Cardiac muscle cell (in vitro differentiated cells and primary cell): ENCODE data around the gene CSNK1A1. TPM values are rescaled to one million over a fixed set of nuclear protein-coding genes. Genes with fewer than 3 reads are reported as not detected.

ENCODE experiments used
- DNase-seq, 2 donors: peaks; one replicate each; pipeline versions ENCODE4 v3.0.0 to v3.0.0-alpha.2; 2010 to 2017; ENCODE audit warnings: low read depth in 1 of 2, low spot score in 1 of 2
- H3K27ac ChIP-seq: fragments of 200-600 bp; sonication (generic); 2 replicates; pipeline ENCODE4 v1.5.1; 2016
- H3K27me3 ChIP-seq: fragments of 200-600 bp; sonication (generic); 2 replicates; pipeline ENCODE4 v1.6.0; 2016; ENCODE audit warnings: control low read depth
- H3K36me3 ChIP-seq: fragments of 200-600 bp; sonication (generic); 2 replicates; pipeline ENCODE4 v1.5.1; 2016; ENCODE audit warnings: control low read depth
- H3K4me1 ChIP-seq: fragments of 200-600 bp; sonication (generic); 2 replicates; pipeline ENCODE4 v1.8.1; 2017; ENCODE audit warnings: low read depth, mild to moderate bottlenecking, mixed run types
- H3K4me3 ChIP-seq: fragments of 200-600 bp; sonication (generic); 2 replicates; pipeline ENCODE4 v1.5.1; 2016; ENCODE audit warnings: mild to moderate bottlenecking
- H3K9me3 ChIP-seq: fragments of 200-600 bp; sonication (generic); 2 replicates; pipeline ENCODE4 v1.5.1; 2017; ENCODE audit warnings: low read depth, mild to moderate bottlenecking, control low read depth
- polyA plus RNA-seq: library from polyadenylated mRNA; unstranded; fragments of >200 nt; fragmentation: Nextera tagmentation; extraction: Ambion mirVana; gene quantifications from 2 replicates; pipeline ENCODE4 v1.2.1, GENCODE V29; 2016
- total RNA-seq: library from RNA; depleted of rRNA; stranded (reverse); fragments of >200 nt; gene quantifications from 2 replicates; pipeline ENCODE4 v1.2.3, GENCODE V29; 2016
- TF ChIP-seq, protein P1 (sequence below): IDR thresholded peaks from 2 replicates; pipeline ENCODE4 v1.5.1; 2012; ENCODE audit warnings: low read depth, mild to moderate bottlenecking, low read length

The CSNK1A1 gene
- total and polyA plus RNA-seq, 2 experiments from 2014 or later: 161 to 286 TPM

DNA sequence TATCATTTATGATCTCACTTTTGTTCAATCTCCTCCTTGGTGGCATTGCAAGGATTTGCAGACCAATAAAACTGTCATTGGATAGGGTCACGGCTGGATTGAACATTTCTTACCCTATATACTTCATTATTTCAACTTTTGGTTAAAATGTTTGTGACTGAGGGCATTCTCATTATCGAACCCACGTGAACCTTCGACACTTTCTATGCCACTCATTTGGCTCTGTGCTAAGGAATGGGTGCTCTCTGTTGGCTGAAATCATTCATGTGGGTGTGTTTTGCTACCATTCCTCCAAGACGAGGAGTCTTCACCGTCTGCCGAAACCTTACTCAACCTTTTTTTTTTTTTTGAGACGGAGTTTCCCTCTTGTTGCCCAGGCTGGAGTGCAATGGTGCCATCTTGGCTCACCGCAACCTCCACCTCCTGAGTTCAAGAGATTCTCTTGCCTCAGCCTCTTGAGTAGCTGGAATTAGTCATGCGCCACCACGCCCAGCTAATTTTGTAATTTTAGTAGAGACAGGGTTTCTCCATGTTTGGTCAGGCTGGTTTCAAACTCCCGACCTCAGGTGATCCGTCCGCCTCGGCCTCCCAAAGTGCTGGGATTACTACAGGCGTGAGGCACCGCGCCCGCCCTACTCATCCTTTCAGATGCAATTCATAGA, 62.5 kb downstream of the CSNK1A1 start:
- Histone ChIP-seq H3K27me3 (no peaks in the 10 kb centered on the region), H3K27ac (no peak overlapping the region), H3K36me3 (peaks cover 4% of the 10 kb centered on the region), H3K4me1 (peaks cover 22% of the 10 kb centered on the region), H3K9me3 (no peaks in the 10 kb centered on the region), H3K4me3 (no peak overlapping the region)
- TF ChIP-seq, protein P1, sequence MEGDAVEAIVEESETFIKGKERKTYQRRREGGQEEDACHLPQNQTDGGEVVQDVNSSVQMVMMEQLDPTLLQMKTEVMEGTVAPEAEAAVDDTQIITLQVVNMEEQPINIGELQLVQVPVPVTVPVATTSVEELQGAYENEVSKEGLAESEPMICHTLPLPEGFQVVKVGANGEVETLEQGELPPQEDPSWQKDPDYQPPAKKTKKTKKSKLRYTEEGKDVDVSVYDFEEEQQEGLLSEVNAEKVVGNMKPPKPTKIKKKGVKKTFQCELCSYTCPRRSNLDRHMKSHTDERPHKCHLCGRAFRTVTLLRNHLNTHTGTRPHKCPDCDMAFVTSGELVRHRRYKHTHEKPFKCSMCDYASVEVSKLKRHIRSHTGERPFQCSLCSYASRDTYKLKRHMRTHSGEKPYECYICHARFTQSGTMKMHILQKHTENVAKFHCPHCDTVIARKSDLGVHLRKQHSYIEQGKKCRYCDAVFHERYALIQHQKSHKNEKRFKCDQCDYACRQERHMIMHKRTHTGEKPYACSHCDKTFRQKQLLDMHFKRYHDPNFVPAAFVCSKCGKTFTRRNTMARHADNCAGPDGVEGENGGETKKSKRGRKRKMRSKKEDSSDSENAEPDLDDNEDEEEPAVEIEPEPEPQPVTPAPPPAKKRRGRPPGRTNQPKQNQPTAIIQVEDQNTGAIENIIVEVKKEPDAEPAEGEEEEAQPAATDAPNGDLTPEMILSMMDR: no peak
- no peak for DNase-seq

DNA sequence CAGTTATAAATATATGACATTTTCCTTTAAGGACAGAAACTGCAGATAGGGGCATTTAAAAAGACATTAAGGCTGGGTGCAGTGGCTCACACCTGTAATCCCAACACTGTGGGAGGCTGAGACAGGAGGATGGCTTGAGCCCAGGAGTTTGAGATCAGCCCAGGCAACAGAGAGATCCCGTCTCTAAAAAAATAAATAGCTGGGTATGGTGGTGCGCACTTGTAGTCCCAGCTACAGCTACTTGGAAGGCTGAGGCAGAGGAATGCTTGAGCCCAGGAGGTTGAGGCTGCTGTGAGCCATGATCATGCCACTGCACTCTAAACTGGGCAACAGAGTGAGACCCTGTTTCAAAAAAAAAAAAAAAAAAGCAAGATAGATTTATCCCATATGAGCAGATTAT, 63.6 kb downstream of the CSNK1A1 start:
- no peak overlapping the region for H3K4me3 ChIP-seq
- TF ChIP-seq, protein P1: no peak
- no peaks in the 10 kb centered on the region for H3K27me3 ChIP-seq
- no peaks in the 10 kb centered on the region for H3K9me3 ChIP-seq
- peaks cover 22% of the 10 kb centered on the region for H3K4me1 ChIP-seq
- no peaks in the 10 kb centered on the region for H3K36me3 ChIP-seq
- DNase-seq: no peak
- no peak overlapping the region for H3K27ac ChIP-seq

DNA sequence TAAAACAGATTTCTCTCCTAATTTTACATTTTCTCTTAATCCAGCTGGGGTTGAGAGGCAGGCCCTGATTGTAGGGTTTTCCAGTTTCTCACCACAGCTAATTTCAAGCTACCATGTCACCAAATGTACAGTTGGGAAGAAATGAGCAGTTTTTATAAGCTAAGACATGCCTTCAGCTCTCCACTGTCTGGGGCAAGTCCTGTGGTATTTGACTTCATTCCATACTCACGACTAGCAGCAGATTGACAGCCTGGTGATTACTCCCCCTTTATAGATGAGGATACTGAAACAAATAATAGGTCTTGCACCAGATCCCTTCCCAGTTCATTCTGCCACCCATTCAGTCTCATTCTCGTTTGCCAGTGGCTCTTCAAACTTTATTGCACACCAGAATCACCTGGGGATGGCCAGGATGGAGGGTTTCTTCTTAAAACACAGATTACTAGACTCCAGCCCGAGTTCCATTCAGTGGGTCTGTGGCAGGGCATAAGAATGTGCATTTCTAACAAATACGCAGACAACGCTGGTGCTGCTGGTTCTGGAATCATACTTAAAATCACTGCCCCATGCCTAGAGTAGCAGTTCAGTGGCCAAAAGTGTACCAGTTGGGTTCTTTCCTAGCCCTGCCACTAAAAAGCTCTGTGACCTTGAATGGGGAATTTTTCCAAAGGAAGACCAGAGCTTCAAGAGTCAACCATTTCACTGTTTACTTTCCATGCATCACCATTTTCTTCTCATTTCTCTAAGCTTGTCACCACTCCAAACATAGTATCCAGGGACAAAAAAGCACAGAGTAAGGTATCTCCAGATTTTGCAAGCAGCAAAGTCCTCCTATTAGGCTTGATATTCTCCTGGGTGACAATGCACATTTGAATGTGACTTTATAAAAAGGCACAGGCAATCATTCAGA, 64.3 kb downstream of the CSNK1A1 start:
- Histone ChIP-seq H3K4me3 (no peak overlapping the region), H3K4me1 (peaks cover 22% of the 10 kb centered on the region), H3K36me3 (no peaks in the 10 kb centered on the region), H3K27me3 (no peaks in the 10 kb centered on the region), H3K27ac (peak overlapping the region; percentile 47), H3K9me3 (no peaks in the 10 kb centered on the region)
- TF ChIP-seq, protein P1: no peak
- peak in 1 of 2 donors; percentile 66 for DNase-seq

DNA sequence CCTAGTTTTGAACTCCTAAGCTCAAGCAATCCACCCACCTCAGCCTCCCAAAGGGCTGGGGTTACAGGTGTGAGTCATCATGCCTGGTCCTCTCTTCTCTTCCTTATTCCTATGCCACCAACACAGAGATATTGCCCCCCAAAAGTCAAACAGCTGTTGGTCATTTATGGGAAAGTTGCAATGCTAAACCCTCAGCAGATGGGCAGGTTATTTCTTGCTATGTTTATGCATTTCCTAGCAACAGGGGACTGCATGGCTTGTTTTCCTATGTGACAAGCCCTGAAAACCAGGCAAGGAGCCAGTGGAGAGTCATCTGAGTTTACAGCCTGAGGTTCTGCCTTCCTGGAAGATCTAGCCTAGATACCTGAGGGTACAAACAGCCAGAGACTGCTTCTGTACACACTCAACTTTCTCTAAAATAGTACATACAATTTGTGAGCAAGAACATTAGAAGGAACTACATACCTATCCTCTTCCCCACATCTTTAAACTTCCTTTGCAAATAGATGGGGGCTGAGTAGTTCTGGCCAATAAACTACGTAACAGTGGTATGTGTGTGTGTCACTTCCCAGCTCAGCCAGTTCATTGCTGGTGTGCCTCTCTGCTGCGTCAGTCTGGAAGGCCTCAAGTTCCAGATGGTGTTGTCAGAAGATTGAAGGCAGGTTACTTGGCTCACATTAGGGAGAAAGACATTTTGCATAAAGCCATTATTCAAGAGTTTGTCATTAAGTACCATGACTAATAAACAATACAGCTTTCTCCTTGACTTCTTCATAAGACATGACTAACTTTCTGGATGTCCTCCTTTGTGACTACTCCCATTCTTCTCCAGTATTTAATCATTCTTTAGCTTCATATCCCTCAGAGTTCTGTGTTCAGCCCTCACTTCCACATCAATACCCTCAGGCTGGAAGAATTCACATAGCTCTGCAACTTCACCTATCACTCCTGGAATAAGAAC, 65.3 kb downstream of the CSNK1A1 start:
- Histone ChIP-seq H3K9me3 (no peaks in the 10 kb centered on the region), H3K27ac (peak overlapping the region; percentile 47), H3K27me3 (no peaks in the 10 kb centered on the region), H3K36me3 (no peaks in the 10 kb centered on the region), H3K4me1 (peaks cover 22% of the 10 kb centered on the region), H3K4me3 (no peak overlapping the region)
- peak; percentile 54 to 98 for DNase-seq
- TF ChIP-seq, protein P1: no peak

DNA sequence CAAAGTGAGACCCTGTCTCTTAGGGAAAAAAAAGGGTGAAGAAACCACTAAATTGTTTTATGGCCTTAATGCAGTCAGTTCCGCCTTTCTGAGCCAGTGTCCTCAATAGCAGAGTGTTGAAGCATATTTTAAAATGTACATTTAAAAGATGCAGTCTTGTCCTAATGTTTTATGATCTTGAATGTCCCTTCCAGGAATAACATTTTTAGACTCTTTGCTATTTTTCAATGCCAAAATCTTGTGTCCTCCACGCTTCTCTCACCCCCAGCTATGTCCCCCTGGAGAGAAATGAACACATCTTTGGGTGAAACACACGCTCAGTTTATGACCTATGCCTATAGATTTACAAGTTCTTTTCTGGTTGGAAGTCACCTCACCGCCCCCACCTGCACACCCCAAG, 69.8 kb downstream of the CSNK1A1 start:
- H3K27ac ChIP-seq: no peak overlapping the region
- no peak for DNase-seq
- no peaks in the 10 kb centered on the region for H3K9me3 ChIP-seq
- no peak overlapping the region for H3K4me3 ChIP-seq
- TF ChIP-seq, protein P1: no peak
- no peaks in the 10 kb centered on the region for H3K27me3 ChIP-seq
- H3K36me3 ChIP-seq: no peaks in the 10 kb centered on the region
- H3K4me1 ChIP-seq: peaks cover 12% of the 10 kb centered on the region
